T follicular helper cell (primary cell): Measurements from ENCODE around the gene TMEM209.

Source experiments
- DNase-seq: peaks from one replicate; pipeline ENCODE4 v3.0.0-alpha.2; 2020; ENCODE audit warnings: low read depth

Gene TMEM209

GRCh38 chr7:130143986-130144311 is 61.3 kb downstream of the TMEM209 start:
- DNase-seq = no peak

GRCh38 chr7:130143334-130143732 is 61.9 kb downstream of the TMEM209 start:
- no peak for DNase-seq

- no peak for DNase-seq
These were observed 62.4 kb downstream of the TMEM209 start for GRCh38 chr7:130142654-130143333.

- no peak for DNase-seq
These were observed 63.1 kb downstream of the TMEM209 start for GRCh38 chr7:130141884-130142653.

GRCh38 chr7:130141161-130141883 is 63.9 kb downstream of the TMEM209 start:
- peak; percentile 46 for DNase-seq

- no peak for DNase-seq
These were observed 64.5 kb downstream of the TMEM209 start for GRCh38 chr7:130140551-130141160.

- no peak for DNase-seq
These were observed 65.8 kb downstream of the TMEM209 start for GRCh38 chr7:130139193-130139960.

- no peak for DNase-seq
These were observed 68.0 kb downstream of the TMEM209 start for GRCh38 chr7:130137207-130137606.

- DNase-seq = no peak
These were observed 68.5 kb downstream of the TMEM209 start for GRCh38 chr7:130136579-130137167.

- DNase-seq = no peak
These were observed 69.7 kb downstream of the TMEM209 start for GRCh38 chr7:130135208-130136205.

GRCh38 chr7:130134726-130135125 is 70.5 kb downstream of the TMEM209 start:
- no peak for DNase-seq

GRCh38 chr7:130134106-130134636 is 71.0 kb downstream of the TMEM209 start:
- no peak for DNase-seq

- DNase-seq = no peak
These were observed 72.0 kb downstream of the TMEM209 start for GRCh38 chr7:130133029-130133782.

GRCh38 chr7:130131964-130132875 is 73.0 kb downstream of the TMEM209 start:
- DNase-seq = no peak

- DNase-seq = no peak
These were observed 73.9 kb downstream of the TMEM209 start for GRCh38 chr7:130131191-130131834.

GRCh38 chr7:130129011-130129411 is 76.2 kb downstream of the TMEM209 start:
- DNase-seq = no peak

GRCh38 chr7:130127821-130128317 is 77.3 kb downstream of the TMEM209 start:
- no peak for DNase-seq
